Measurements from ENCODE around the gene RNU6-8.

RNU6-8 gene

DNA sequence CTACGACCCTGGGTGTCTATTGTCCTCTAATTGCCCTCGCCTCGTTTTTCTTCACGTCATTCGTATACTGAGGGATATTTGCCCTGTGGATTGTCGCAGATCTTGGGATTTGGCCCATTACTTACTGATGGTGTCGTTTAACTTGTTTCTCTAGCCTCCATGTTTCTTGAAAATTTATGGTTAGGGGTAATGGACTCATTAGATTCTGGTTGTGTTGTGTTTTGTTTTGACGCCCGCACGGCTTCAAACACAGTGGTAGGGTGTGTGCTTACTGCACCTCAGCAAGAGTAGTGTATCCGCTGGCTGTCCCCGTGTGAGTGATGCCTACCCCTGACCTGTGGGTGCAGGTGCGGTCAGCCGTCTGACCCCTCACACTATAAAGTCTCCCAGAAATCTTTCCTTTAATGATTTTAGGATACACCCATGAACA is 874 bp upstream of the RNU6-8 start:
- peak; percentile 92 for DNase-seq

GRCh38 chr14:32202491-32202997 is 525 bp downstream of the RNU6-8 start:
- DNase-seq, result peak; percentile 82

DNA sequence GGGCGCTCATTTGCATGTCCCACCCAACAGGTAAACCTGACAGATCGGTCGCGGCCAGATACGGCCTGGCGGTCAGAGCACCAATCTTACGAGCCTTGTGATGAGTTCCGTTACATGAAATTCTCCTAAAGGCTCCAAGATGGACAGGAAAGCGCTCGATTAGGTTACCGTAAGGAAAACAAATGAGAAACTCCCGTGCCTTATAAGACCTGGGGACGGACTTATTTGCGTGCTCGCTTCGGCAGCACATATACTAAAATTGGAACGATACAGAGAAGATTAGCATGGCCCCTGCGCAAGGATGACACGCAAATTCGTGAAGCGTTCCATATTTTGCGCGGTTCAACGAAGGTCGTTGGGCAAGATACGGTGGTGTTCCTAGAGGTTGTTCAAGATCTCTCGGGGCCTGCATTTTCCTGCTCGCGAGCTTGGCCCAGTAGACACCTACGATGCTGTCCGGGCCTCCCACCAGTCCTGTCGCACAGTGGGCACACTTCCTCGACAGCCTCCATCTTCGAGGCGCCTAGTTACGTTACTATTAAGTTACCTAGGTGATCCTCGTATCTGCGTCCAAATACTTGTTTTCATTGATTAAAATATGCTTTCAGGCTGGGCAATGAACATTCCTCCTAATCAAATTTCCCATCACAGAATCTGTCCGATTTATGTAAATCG is 1.1 kb downstream of the RNU6-8 start, which contains the start of gene RNU6-7:
TSS of gene RNU6-7 (plus strand) at position 230 of the 675 bp plus-strand sequence.
- DNase-seq, result peak; percentile 89

- peak; percentile 100 for DNase-seq
Observed at GRCh38 chr14:32201193-32201815, 1.8 kb downstream of the RNU6-8 start.

- no peak for DNase-seq
Observed at GRCh38 chr14:32200368-32201192, 2.5 kb downstream of the RNU6-8 start.

DNA sequence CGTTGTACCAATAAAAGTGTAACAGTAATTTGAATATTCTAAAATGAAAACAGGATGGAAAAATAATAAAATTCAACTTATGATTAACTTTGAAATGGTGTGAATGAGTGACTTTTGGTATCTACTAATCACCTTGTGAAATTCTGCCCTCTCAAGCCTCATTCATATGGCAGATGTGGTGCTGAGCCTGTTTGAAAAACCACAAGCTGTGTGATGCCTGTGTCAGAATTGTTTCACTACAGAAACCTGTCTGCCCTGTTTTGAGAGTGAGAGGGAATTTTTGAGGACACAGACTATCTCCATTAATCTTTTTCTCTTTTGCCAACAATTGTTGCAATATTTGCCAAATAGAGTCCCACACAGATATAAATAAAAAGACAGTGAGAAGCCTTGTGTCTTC is 5.2 kb downstream of the RNU6-8 start:
- DNase-seq, result no peak

DNA sequence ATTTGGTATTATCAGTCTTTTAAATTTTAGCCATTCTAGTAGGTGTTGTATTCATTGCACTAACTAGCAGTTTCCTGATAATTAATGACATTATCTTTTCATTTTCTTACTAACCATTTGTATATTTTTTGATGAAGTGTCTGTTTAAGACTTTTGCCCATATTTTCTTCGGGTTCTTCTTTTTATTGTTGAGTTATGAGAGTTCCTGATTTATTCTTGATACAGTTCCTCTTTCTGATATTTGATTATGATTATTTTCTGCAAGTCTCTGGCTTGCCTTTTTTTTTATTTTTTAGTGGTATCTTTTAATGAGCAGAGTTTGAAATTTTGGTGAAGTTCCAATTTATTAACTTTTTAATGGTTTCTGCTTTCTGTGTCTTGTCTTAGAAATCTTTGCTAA is 7.4 kb downstream of the RNU6-8 start:
- DNase-seq, result no peak

- DNase-seq, result no peak
Observed at GRCh38 chr14:32193532-32193931, 9.5 kb downstream of the RNU6-8 start.

GRCh38 chr14:32192712-32193373 is 10.2 kb downstream of the RNU6-8 start:
- DNase-seq, result no peak

DNA sequence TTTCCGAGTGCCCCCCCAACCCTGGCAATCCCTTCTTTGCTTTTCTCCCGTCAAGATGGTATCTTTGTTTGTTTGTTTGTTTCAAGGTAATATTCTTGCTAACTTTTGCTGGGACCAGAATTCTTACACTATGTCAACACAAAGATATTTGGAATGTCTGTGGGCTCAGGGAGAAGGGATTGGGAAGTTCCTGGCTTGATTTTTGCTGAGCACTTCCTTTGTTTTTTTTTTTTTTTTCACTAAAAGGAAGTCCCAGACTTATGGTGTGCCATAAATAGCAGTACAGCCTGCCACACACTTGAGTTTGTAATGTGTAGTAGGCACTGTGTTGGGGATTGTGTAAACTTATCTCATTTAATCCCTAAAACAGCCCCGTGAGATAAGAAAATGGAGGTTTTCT is 12.4 kb downstream of the RNU6-8 start:
- DNase-seq, result no peak

- DNase-seq, result no peak
Observed at GRCh38 chr14:32189811-32190210, 13.3 kb downstream of the RNU6-8 start.

DNA sequence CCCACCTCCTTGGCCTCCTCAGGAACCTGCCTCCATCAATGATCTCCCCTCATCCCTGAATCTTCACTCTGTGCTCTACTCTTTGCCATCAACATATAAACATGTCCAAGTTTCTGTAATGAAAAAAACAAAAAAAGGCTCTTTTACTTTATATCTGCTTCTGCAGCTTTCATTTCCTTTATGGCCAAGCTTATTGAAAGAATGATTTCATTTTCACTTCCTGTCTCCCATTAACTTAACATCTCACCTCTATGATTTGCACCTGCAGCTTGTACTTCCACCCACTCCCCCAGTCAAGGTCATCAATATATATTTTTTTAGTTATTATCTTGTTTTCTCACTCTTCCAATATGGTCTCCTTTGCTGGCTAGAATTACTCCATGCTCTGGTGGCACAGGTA is 16.8 kb downstream of the RNU6-8 start:
- DNase-seq, result no peak

GRCh38 chr14:32185097-32185496 is 18.0 kb downstream of the RNU6-8 start:
- no peak for DNase-seq

DNA sequence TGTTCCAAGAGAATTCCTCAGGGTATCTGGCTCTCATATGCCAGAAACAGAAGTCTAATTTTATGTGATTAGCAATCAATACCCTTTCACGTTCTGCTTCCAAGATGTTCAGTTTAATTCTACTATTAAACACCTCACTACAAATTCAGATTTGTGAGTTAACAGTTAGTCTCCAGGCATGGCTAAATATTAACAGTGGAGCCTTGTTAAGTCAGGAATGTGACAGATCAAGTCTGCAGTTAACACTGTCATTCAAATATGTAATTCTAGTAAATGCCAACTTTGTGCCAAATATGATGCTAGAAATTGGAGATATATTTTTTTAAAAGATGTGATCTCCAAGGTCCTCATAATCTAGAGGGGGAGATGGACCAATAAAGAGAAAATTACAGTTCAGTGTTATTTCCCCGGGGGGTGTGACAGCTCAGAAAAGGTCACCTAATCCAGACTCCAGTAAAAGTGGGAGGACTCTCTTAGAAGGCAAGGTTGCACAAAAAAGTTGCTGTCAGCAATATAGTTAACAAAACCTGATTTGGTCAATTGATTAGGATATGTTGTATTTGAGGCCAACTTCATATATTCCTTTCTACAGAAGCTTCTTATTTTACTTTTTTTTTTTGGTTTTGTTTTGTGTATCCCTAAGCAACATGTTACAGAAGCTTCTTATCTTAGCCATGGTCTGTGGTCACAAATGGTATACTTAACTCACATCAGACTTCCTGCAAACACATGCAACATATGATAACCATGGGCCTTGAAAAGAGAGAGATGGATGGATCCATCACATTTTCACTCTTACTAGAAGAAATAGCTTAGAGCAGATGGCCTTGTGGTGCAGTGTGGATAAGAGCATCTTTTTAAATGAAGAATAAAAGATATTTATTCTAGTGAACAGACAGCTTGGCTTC is 19.7 kb downstream of the RNU6-8 start:
- no peak for DNase-seq

- DNase-seq, result peak; percentile 25
Observed at GRCh38 chr14:32171469-32171868, 31.6 kb downstream of the RNU6-8 start.

- no peak for DNase-seq
Observed at GRCh38 chr14:32169191-32169590, 33.9 kb downstream of the RNU6-8 start.

DNA sequence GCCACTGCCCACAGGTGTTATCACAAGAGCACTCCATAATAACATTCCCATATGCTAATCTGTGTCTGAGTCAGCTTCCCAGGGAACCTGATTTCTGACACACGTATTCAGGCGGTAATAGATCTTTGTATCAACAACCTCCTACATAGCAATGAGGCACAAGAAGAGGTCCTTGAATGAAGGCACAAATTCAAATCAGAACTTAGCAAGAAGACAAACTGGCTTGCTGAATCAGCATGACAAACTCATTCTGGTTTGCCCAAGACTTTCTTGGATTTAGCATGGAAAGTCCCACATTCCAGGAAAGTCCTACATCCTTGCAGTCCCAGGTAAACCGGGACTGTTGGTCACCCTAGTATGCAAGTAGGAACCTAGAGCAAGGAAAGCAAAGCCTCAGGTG is 35.2 kb downstream of the RNU6-8 start:
- DNase-seq, result no peak

DNA sequence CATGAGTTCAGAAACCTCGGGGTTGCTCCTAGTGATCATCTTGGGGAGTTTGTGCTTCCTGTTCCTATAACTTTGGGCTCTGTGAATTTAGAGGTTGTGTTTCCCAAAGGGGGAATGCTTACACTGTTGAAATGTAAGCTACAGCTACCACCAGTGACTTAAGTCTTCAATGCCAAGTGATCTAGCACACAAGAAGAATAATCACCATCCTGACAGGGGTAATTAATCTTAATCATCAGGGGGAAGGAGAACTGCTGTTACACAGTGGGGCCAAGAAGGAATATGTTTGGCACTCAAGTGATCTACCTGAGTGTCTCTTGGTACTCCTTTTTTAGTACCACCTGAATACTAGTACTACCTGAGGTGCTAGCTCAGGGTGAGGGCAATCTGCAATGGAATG is 36.1 kb downstream of the RNU6-8 start:
- DNase-seq, result no peak

DNA sequence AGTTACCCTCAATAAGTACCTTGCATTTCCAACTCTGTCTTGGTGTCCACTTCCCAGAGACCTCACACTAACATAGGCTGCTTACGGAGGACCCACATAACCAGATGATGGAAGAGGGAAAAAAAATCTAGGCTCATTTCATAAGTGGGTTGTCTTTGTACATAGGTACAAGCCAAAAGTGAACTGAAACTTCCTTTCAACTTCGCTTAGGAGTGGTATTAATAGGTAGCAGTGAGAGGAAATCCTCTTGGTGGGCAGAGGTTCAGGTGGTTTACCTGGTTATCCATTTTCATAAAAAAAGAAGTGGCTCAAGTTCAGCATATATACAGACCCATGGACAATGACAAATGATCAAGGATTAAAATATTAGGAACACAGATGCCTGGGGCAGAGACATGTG is 37.0 kb downstream of the RNU6-8 start:
- DNase-seq, result no peak
